ENCODE data around the gene DLK1. TPM values are rescaled to one million over a fixed set of nuclear protein-coding genes. Genes with fewer than 3 reads are reported as not detected.

The DLK1 gene
- total RNA-seq, 1 experiment from 2014 or later, result 0.69 TPM

- BruUV-seq (replicated peaks), result no TSS peak
- TF ChIP-seq TCF7L2 (IDR thresholded peaks at IDR 0.05; ENCODE audit: low read depth, low read length), result no peak
- no peak for TF ChIP-seq SIN3A (IDR thresholded peaks at IDR 0.05; ENCODE audit: borderline replicate concordance, insufficient read depth, low read depth, low read length)
- no peak for TF ChIP-seq REST (IDR thresholded peaks at IDR 0.05; ENCODE audit: insufficient read depth in 1 of 2, low read depth in 2 of 2, low read length in 1 of 2)
- TF ChIP-seq POLR2AphosphoS5 (IDR thresholded peaks at IDR 0.05; ENCODE audit: low read depth, low read length), result no peak
- no peak for TF ChIP-seq CTCF (IDR thresholded peaks at IDR 0.05)
- ATAC-seq (no peak), DNase-seq (ENCODE audit: low read depth, low spot score) (no peak)
- Histone ChIP-seq H3K4me3 (ENCODE audit: low read depth in 2 of 2, low read length in 2 of 2) (no peak overlapping the region), H3K36me3 (ENCODE audit: control insufficient read depth, insufficient read depth, low read length) (no peaks in the 10 kb centered on the region), H3K27me3 (ENCODE audit: control insufficient read depth, insufficient read depth, low read length) (no peaks in the 10 kb centered on the region), H3K4me1 (ENCODE audit: control insufficient read depth, insufficient read depth, low read length) (no peaks in the 10 kb centered on the region), H3K9me3 (ENCODE audit: control insufficient read depth, insufficient read depth, low read depth, low read length) (no peaks in the 10 kb centered on the region), H3K27ac (ENCODE audit: low read length) (no peak overlapping the region)
- intact Hi-C loops (cut with micrococcal nuclease; ENCODE audit: unreplicated experiment) (no loop called here), in situ Hi-C loops (cut with HindIII; ENCODE audit: low pct_unique_long_range_greater_than_20kb, low sequenced_read_pairs) (no loop called here)
- POLR2A ChIA-PET, result no interaction called here
- CTCF ChIA-PET, result no interaction called here
Measured at GRCh38 chr14:100777366-100777817, 50.7 kb downstream of the DLK1 start.

GRCh38 chr14:100777818-100778525, 51.3 kb downstream of the DLK1 start:
- ATAC-seq, result no peak
- intact Hi-C loops (cut with micrococcal nuclease; ENCODE audit: unreplicated experiment) (no loop called here), in situ Hi-C loops (cut with HindIII; ENCODE audit: low pct_unique_long_range_greater_than_20kb, low sequenced_read_pairs) (no loop called here)
- DNase-seq (ENCODE audit: low read depth, low spot score), result no peak
- POLR2A ChIA-PET, result no interaction called here
- no peak overlapping the region for H3K27ac ChIP-seq (ENCODE audit: low read length)
- no TSS peak for BruUV-seq (replicated peaks)
- CTCF ChIA-PET, result no interaction called here
- TF ChIP-seq REST (IDR thresholded peaks at IDR 0.05; ENCODE audit: insufficient read depth in 1 of 2, low read depth in 2 of 2, low read length in 1 of 2), result no peak
- TF ChIP-seq SIN3A (IDR thresholded peaks at IDR 0.05; ENCODE audit: borderline replicate concordance, insufficient read depth, low read depth, low read length), result no peak
- TF ChIP-seq POLR2AphosphoS5 (IDR thresholded peaks at IDR 0.05; ENCODE audit: low read depth, low read length), result no peak
- no peak for TF ChIP-seq TCF7L2 (IDR thresholded peaks at IDR 0.05; ENCODE audit: low read depth, low read length)
- TF ChIP-seq CTCF (IDR thresholded peaks at IDR 0.05), result no peak
- H3K9me3 ChIP-seq (ENCODE audit: control insufficient read depth, insufficient read depth, low read depth, low read length), result no peaks in the 10 kb centered on the region
- no peaks in the 10 kb centered on the region for H3K36me3 ChIP-seq (ENCODE audit: control insufficient read depth, insufficient read depth, low read length)
- H3K4me1 ChIP-seq (ENCODE audit: control insufficient read depth, insufficient read depth, low read length), result no peaks in the 10 kb centered on the region
- no peak overlapping the region for H3K4me3 ChIP-seq (ENCODE audit: low read depth in 2 of 2, low read length in 2 of 2)
- H3K27me3 ChIP-seq (ENCODE audit: control insufficient read depth, insufficient read depth, low read length), result no peaks in the 10 kb centered on the region

Data from Panc1 (cell line).